PC-3 (cell line): ENCODE data around the gene MEGF6.

Experiments used
- CTCF ChIP-seq: fragments of 300-600 bp; sonication (generic); conservative IDR thresholded peaks from 2 replicates; pipeline ENCODE4 v1.5.1; 2017; ENCODE audit warnings: antibody characterized with exemption, low read depth, mild to moderate bottlenecking, low read length
- EZH2 ChIP-seq: fragments of 300-600 bp; sonication (generic); IDR thresholded peaks from one replicate; pipeline ENCODE4 v1.6.1; 2017; ENCODE audit warnings: antibody characterized with exemption, mild to moderate bottlenecking, low read length; ENCODE audit not compliant: unreplicated experiment
- EZH2phosphoT487 ChIP-seq: fragments of 300-600 bp; sonication (generic); IDR thresholded peaks from 2 replicates; pipeline ENCODE4 v1.6.1; 2018; ENCODE audit warnings: mild to moderate bottlenecking, antibody characterized with exemption, low read length, borderline replicate concordance

DNA sequence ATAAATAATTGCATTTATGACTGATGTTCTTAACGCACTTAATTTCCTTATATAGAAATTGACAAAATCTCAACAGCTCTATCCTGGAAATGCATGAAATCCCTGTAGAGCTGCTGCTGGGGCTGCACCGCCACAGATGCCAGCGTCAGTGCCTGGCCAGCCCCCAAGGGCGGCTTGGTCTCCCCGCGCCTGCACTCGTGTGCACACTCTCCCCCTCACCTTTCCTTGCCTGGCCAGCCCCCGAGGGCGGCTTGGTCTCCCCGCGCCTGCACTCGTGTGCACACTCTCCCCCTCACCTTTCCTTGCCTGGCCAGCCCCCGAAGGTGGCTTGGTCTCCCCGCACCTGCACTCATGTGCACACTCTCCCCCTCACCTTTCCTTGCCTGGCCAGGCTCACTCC, 24.8 kb upstream of the MEGF6 start:
- TF ChIP-seq CTCF (no peak), EZH2 (no peak), EZH2phosphoT487 (no peak)
